ENCODE results near the gene LRPAP1.

DNA sequence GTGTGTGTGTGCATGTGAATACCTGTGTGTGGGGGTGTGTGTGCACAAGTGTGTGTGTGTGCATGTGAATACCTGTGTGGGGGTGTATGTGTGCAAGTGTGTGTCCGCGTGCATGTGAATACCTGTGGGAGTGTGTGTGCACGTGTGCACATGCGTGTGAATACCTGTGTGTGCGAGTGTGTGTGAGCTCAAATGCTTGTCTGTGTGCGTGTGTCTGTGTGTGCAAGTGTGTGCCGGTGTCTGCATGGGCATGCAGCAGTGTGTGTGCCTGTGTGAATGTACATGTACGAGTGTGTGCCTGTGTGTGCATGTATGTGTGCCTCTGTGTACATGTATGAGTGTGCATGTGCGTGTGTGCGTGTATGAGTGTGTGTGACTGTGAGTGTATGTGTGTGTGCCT is 64.1 kb downstream of the LRPAP1 start:
- TF ChIP-seq CTCF (IDR thresholded peaks at IDR 0.05; ENCODE audit: low read length) = no peak
- no peak for TF ChIP-seq EZH2 (IDR thresholded peaks at IDR 0.05; ENCODE audit: borderline replicate concordance, low read length)

Data from OCI-LY1 (cell line).